PC-9 (cell line): ENCODE measurements around the gene PRSS21. TPM values are rescaled to one million over a fixed set of nuclear protein-coding genes. Genes with fewer than 3 reads are reported as not detected.

Experiments used
- BruUV-seq: library from RNA; stranded (reverse); fragments of 400-500 nt; replicated peaks from 2 replicates; lab custom pipeline; 2021; lab: Mats Ljungman, UMichigan
- CTCF ChIA-PET: fragments of 300-600 bp; sonication (Branson Sonifier 250); formaldehyde crosslinking; loops from one replicate; lab custom pipeline; 2022; ENCODE audit warnings: antibody characterized with exemption; lab: Charles Lee
- POLR2A ChIA-PET: fragments of 300-600 bp; sonication (Branson Sonifier 250); formaldehyde crosslinking; loops from one replicate; lab custom pipeline; 2022; ENCODE audit warnings: antibody characterized with exemption; ENCODE audit not compliant: unreplicated experiment; lab: Charles Lee
- DNase-seq, 2 experiments: peaks; one replicate each; pipeline versions ENCODE4 v3.0.0 to v3.0.0-alpha.2; 2015 to 2022; ENCODE audit warnings: mixed read lengths in 1 of 2
- H2AFZ ChIP-seq: fragments of 200-600 bp; sonication (generic); 2 replicates; pipeline ENCODE4 v1.8.1; 2017; ENCODE audit warnings: antibody characterized with exemption
- H3F3A ChIP-seq: fragments of 200-600 bp; sonication (generic); 2 replicates; pipeline ENCODE4 v1.8.1; 2017; ENCODE audit warnings: antibody characterized with exemption, mild to moderate bottlenecking, low read depth; ENCODE audit not compliant: insufficient read depth
- H3K27ac ChIP-seq: fragments of 200-600 bp; sonication (generic); 2 replicates; pipeline ENCODE4 v1.6.1; 2016; ENCODE audit warnings: mixed run types
- H3K27me3 ChIP-seq: fragments of 200-600 bp; sonication (generic); 2 replicates; pipeline ENCODE4 v1.6.1; 2016; ENCODE audit warnings: low read depth, mixed run types; ENCODE audit not compliant: insufficient read depth
- H3K36me3 ChIP-seq: fragments of 200-600 bp; sonication (generic); 2 replicates; pipeline ENCODE4 v1.6.1; 2016; ENCODE audit warnings: low read depth, mixed run types
- H3K4me1 ChIP-seq: fragments of 200-600 bp; sonication (generic); replicated peaks from 2 replicates; pipeline ENCODE4 v1.6.1; 2016; ENCODE audit warnings: mixed run types; ENCODE audit not compliant: insufficient read depth
- H3K4me2 ChIP-seq: fragments of 200-600 bp; sonication (generic); 2 replicates; pipeline ENCODE4 v1.6.1; 2017; ENCODE audit warnings: mixed run types
- H3K4me3 ChIP-seq: fragments of 200-600 bp; sonication (generic); 2 replicates; pipeline ENCODE4 v1.6.1; 2016; ENCODE audit warnings: mixed run types
- H3K79me2 ChIP-seq: fragments of 200-600 bp; sonication (generic); 2 replicates; pipeline ENCODE4 v1.6.1; 2017; ENCODE audit warnings: low read depth, mixed run types
- H3K9me2 ChIP-seq: fragments of 200-600 bp; sonication (generic); 2 replicates; pipeline ENCODE4 v1.8.1; 2017; ENCODE audit warnings: mild to moderate bottlenecking; ENCODE audit not compliant: insufficient read depth
- H3K9me3 ChIP-seq: fragments of 200-600 bp; sonication (generic); 2 replicates; pipeline ENCODE4 v1.8.1; 2016; ENCODE audit warnings: low read depth; ENCODE audit not compliant: insufficient read depth
- H4K20me1 ChIP-seq: fragments of 200-600 bp; sonication (generic); 2 replicates; pipeline ENCODE4 v1.8.1; 2017; ENCODE audit not compliant: insufficient read depth
- CTCF ChIP-seq: fragments of 200-600 bp; sonication (generic); conservative IDR thresholded peaks from 2 replicates; pipeline ENCODE4 v1.6.1; 2017; ENCODE audit warnings: mixed run types, antibody characterized with exemption, mild to moderate bottlenecking, moderate library complexity
- EZH2 ChIP-seq: fragments of 200-600 bp; sonication (generic); IDR thresholded peaks from 2 replicates; pipeline ENCODE4 v1.8.0; 2017; ENCODE audit warnings: antibody characterized with exemption, low read depth
- intact Hi-C: fragments of 100-400 bp; cut with micrococcal nuclease; formaldehyde crosslinking; loops from one replicate; pipeline ENCODE4 v1.10.0; 2022; ENCODE audit not compliant: unreplicated experiment
- total RNA-seq: library from RNA; stranded (reverse); gene quantifications from 2 replicates; pipeline ENCODE4 v1.2.3, GENCODE V29; 2021

The PRSS21 gene
- total RNA-seq, 1 experiment from 2014 or later: 61.2 TPM

GRCh38 chr16:2804728-2805127 is 12.3 kb upstream of the PRSS21 start:
- intact Hi-C loops: no loop called here
- CTCF ChIA-PET: no interaction called here
- H3K36me3 ChIP-seq: no peaks in the 10 kb centered on the region
- no peak for TF ChIP-seq EZH2
- no peak for TF ChIP-seq CTCF
- no peaks in the 10 kb centered on the region for H3K27me3 ChIP-seq
- no peak overlapping the region for H3K27ac ChIP-seq
- no peaks in the 10 kb centered on the region for H3K9me2 ChIP-seq
- no peaks in the 10 kb centered on the region for H3K9me3 ChIP-seq
- no peak overlapping the region for H3K4me3 ChIP-seq
- no TSS peak for BruUV-seq
- no peaks in the 10 kb centered on the region for H4K20me1 ChIP-seq
- POLR2A ChIA-PET: no interaction called here
- H2AFZ ChIP-seq: no peak overlapping the region
- H3F3A ChIP-seq: peaks cover 16% of the 10 kb centered on the region; the same call in 1 of the 2 replicates
- no peaks in the 10 kb centered on the region for H3K79me2 ChIP-seq
- no peak overlapping the region for H3K4me2 ChIP-seq
- no peak for DNase-seq
- H3K4me1 ChIP-seq: peaks cover 10% of the 10 kb centered on the region

- Histone ChIP-seq H3K27ac (no peak overlapping the region), H3K27me3 (0 out of 2 replicates have a peak, but pooled peaks cover 3% of the 10 kb centered on the region), H3K4me3 (no peak overlapping the region), H3F3A (0 out of 2 replicates have a peak, but pooled peaks cover 3% of the 10 kb centered on the region), H2AFZ (no peak overlapping the region), H3K9me2 (no peaks in the 10 kb centered on the region), H3K79me2 (no peaks in the 10 kb centered on the region), H3K4me2 (no peak overlapping the region), H3K9me3 (no peaks in the 10 kb centered on the region), H3K36me3 (no peaks in the 10 kb centered on the region), H4K20me1 (no peaks in the 10 kb centered on the region), H3K4me1 (no peaks in the 10 kb centered on the region)
- TF ChIP-seq EZH2 (no peak), CTCF (no peak)
- ChIA-PET POLR2A (no interaction called here), CTCF (no interaction called here)
- BruUV-seq: no TSS peak
- no peak for DNase-seq
- intact Hi-C loops: no loop called here
Measured at GRCh38 chr16:2806286-2806685, 10.8 kb upstream of the PRSS21 start.

DNA sequence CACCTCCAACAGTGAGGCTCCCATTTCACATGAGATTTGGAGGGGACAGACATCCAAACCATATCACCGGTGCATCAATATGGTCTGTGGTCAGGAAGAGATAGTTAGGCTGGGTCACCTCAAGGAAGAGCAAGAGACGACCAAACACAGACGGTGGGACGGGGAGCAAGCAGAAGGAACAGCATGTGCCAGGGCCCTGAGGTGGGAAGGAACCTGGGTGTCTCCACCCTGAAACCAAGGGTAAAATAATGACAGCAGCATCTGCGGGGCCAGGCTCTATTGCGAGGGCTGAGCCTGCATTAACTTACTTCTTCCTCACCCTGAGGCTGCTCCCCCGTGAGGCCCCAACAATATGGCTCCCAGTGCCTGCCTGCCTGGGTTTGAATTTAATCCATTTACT is 8.9 kb upstream of the PRSS21 start:
- DNase-seq: no peak

More for the DNA sequence above, 8.9 kb upstream of the PRSS21 start:
- ChIA-PET CTCF (no interaction called here), POLR2A (no interaction called here)
- BruUV-seq: no TSS peak
- peaks cover 9% of the 10 kb centered on the region; the same call in 1 of the 2 replicates for H3K4me1 ChIP-seq
- H3F3A ChIP-seq: 0 out of 2 replicates have a peak, but pooled peaks cover 3% of the 10 kb centered on the region
- no peak for TF ChIP-seq EZH2
- TF ChIP-seq CTCF: no peak
- no peaks in the 10 kb centered on the region for H3K79me2 ChIP-seq
- no peak overlapping the region for H2AFZ ChIP-seq
- no peaks in the 10 kb centered on the region for H3K9me2 ChIP-seq
- intact Hi-C loops: no loop called here
- H3K27ac ChIP-seq: no peak overlapping the region
- H3K36me3 ChIP-seq: no peaks in the 10 kb centered on the region
- H3K4me2 ChIP-seq: no peak overlapping the region
- H3K4me3 ChIP-seq: no peak overlapping the region
- H4K20me1 ChIP-seq: no peaks in the 10 kb centered on the region
- no peaks in the 10 kb centered on the region for H3K9me3 ChIP-seq
- H3K27me3 ChIP-seq: 0 out of 2 replicates have a peak, but pooled peaks cover 3% of the 10 kb centered on the region
